Measurements from ENCODE around the gene FBXO42. TPM values are rescaled to one million over a fixed set of nuclear protein-coding genes. Genes with fewer than 3 reads are reported as not detected.
"Not testable (repeated sequence)": the region's sequence is repeated elsewhere in the genome, so short reads cannot be mapped to it uniquely, and the experiment has no call there.

FBXO42 gene
- total RNA-seq, 4 donors from 2014 or later: 21.0 to 30.3 (median 23.0) TPM

DNA sequence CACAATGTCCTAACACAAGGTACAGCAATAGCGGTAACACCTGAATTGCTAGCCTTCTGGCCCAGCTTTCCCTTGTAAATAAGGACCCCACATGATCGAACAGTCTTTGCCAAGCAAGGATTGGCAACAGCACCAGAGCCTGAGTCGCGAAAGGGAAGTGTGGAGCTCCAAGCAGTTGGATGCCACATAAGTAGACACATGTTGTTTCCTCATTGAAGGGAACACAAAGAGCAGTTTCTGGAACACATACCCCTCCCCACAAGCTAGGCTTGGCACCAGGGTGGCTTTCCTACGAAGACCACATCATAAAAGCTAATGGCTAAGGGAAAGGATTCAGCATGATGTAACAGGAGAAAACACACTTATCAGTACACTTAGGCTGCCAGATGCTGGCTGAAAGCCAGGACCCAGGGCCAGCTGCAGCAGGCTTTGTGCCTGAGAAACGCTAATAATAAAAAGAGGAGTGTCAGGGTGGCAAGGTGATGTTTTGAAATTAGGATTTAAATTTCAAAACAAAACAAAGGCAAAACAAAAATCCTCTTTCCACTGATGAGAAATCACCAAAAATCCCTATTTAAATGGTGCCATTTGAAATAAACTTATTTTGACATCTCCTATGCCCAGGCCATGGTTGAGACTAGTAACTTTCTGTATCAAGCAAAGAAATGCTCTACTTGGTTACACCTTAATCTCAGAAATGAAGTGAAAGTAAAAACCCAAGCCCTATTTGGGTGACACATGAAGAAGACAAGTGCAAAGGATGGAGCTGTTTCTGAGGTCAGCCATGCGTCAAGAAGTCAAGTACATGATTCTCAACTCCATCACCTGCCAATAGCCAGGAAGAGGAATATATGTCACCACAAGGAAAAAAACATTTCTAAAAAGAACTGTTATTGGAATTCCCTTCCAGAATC lies 103.4 kb downstream of the FBXO42 start:
- intact Hi-C loops (cut with DNase I; ENCODE audit: low total_unique reads): loop anchor here (10.0 kb wide), 2 partner anchors 106 to 174 kb away; partner anchors contain the start of genes FAM131C and FBXO42
- H3K27ac ChIP-seq: peak overlapping the region; percentile 90 to 95
- H3K36me3 ChIP-seq: no peaks in the 10 kb centered on the region
- H3K9me3 ChIP-seq: no peaks in the 10 kb centered on the region
- peak; percentile 83 to 88 for DNase-seq
- H3K4me3 ChIP-seq: no peak overlapping the region
- H3K4me1 ChIP-seq: peaks cover 25 to 28% of the 10 kb centered on the region in 2 donors
- no peak for TF ChIP-seq POLR2A (IDR thresholded peaks at IDR 0.05)
- TF ChIP-seq, protein P1, sequence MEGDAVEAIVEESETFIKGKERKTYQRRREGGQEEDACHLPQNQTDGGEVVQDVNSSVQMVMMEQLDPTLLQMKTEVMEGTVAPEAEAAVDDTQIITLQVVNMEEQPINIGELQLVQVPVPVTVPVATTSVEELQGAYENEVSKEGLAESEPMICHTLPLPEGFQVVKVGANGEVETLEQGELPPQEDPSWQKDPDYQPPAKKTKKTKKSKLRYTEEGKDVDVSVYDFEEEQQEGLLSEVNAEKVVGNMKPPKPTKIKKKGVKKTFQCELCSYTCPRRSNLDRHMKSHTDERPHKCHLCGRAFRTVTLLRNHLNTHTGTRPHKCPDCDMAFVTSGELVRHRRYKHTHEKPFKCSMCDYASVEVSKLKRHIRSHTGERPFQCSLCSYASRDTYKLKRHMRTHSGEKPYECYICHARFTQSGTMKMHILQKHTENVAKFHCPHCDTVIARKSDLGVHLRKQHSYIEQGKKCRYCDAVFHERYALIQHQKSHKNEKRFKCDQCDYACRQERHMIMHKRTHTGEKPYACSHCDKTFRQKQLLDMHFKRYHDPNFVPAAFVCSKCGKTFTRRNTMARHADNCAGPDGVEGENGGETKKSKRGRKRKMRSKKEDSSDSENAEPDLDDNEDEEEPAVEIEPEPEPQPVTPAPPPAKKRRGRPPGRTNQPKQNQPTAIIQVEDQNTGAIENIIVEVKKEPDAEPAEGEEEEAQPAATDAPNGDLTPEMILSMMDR (IDR thresholded peaks at IDR 0.05): no peak
- H3K27me3 ChIP-seq: no peaks in the 10 kb centered on the region

DNA sequence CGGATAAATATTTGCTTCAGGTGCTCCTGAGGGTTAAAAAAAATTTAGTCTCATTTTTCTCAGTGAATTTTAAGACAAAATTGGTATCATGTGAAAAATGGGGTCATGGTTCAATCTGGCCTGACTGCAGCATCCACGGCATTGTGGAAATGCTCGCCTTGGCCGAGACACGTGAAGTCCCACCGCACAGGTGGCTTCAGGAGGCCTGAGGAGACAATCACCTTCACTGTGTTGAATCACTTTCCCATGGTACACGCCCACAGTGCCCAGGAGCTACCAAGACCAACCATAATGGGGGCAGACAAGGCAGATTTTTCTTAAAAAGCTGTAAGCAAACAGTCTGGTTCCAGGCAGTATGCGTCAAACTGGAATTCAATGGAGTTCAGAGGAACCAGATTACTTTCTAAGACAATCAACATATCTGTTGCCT lies 104.3 kb downstream of the FBXO42 start:
- Histone ChIP-seq H3K4me1 (peaks cover 25 to 28% of the 10 kb centered on the region in 2 donors), H3K9me3 (no peaks in the 10 kb centered on the region), H3K4me3 (no peak overlapping the region), H3K36me3 (no peaks in the 10 kb centered on the region), H3K27ac (peak overlapping the region; percentile 90 to 95), H3K27me3 (no peaks in the 10 kb centered on the region)
- TF ChIP-seq, protein P1 (IDR thresholded peaks at IDR 0.05): no peak
- TF ChIP-seq POLR2A (IDR thresholded peaks at IDR 0.05): no peak
- DNase-seq: no peak
- intact Hi-C loops (cut with DNase I; ENCODE audit: low total_unique reads): loop anchor here (10.0 kb wide), 2 partner anchors 107 to 173 kb away; partner anchors contain the start of genes FAM131C and FBXO42

DNA sequence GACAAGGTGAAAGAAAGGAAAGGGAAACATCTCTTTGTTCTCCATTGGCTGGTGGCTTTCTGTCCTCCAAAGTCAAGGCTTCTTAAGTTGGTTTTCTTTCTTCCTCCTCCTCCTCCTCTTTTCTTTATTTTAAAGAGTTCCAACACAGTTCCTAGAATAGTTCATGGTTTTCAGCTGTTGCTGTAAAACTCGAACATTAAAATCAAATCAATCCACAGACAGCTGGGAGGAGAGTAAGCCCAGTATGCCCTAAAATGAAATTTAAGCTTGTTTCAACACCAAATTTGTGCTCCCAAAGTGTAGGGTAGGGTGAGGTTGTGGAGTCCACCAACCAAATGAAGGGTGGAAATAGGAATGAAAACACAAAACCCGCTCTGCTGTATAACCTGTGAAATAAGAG lies 104.8 kb downstream of the FBXO42 start:
- no peaks in the 10 kb centered on the region for H3K27me3 ChIP-seq
- peaks cover 25 to 28% of the 10 kb centered on the region in 2 donors for H3K4me1 ChIP-seq
- DNase-seq: no peak
- H3K36me3 ChIP-seq: no peaks in the 10 kb centered on the region
- no peaks in the 10 kb centered on the region for H3K9me3 ChIP-seq
- H3K4me3 ChIP-seq: no peak overlapping the region
- intact Hi-C loops (cut with DNase I; ENCODE audit: low total_unique reads): loop anchor here (10.0 kb wide), 2 partner anchors 107 to 173 kb away; partner anchors contain the start of genes FAM131C and FBXO42
- TF ChIP-seq, protein P1 (IDR thresholded peaks at IDR 0.05): no peak
- TF ChIP-seq POLR2A (IDR thresholded peaks at IDR 0.05): no peak
- H3K27ac ChIP-seq: peak overlapping the region; percentile 90 to 95

DNA sequence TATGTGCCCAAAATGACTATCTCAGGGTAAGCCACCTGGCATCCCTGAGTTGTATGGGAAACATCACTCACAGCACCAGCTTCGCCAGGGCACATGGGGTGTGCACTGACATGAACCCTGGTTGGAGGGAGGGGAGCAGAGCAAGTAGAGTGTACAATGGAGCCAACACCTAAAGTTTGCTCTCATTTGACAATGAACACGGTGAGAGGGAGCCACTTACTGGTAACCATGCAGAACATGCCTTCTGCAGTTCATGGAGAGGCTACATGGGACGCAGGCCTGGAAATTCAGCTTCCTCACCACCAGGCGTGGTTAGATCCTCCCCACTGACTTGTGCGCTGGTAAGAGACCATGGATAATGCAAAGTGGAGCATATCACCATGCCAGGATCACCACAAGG lies 105.3 kb downstream of the FBXO42 start:
- Histone ChIP-seq H3K4me3 (no peak overlapping the region), H3K27me3 (no peaks in the 10 kb centered on the region), H3K9me3 (no peaks in the 10 kb centered on the region), H3K36me3 (no peaks in the 10 kb centered on the region), H3K27ac (peak overlapping the region; percentile 90 to 95), H3K4me1 (peaks cover 25 to 28% of the 10 kb centered on the region in 2 donors)
- no peak for DNase-seq
- intact Hi-C loops (cut with DNase I; ENCODE audit: low total_unique reads): loop anchor here (10.0 kb wide), 2 partner anchors 108 to 172 kb away; partner anchors contain the start of genes FAM131C and FBXO42
- TF ChIP-seq, protein P1 (IDR thresholded peaks at IDR 0.05): no peak
- no peak for TF ChIP-seq POLR2A (IDR thresholded peaks at IDR 0.05)

DNA sequence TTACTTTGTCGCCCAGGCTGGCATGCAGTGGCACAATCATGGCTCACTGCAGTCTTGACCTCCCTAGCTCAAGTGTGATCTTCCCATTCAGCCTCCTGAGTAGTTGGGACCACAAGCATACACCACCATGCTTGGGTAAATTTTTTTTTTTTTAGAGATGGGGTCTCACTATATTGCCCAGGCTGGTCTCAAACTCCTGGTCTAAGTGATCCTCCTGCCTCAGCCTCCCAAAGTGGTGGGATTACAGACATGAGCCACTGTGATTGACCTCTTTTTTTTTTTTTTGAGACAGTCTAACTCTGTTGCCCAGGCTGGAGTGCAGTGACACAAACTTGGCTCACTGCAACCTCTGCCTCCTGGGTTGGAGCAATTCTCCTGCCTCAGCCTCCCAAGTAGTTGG lies 106.0 kb downstream of the FBXO42 start:
- Histone ChIP-seq H3K27ac (peak overlapping the region; percentile 90 to 95), H3K4me1 (peaks cover 25 to 28% of the 10 kb centered on the region in 2 donors)
- H3K9me3 ChIP-seq, DNase-seq, H3K27me3 ChIP-seq, H3K36me3 ChIP-seq, H3K4me3 ChIP-seq: not testable (repeated sequence)
- intact Hi-C loops (cut with DNase I; ENCODE audit: low total_unique reads): loop anchor here (10.0 kb wide), 2 partner anchors 109 to 171 kb away; partner anchors contain the start of genes FAM131C and FBXO42
